ENCODE results near the gene ACTL6B. TPM values are rescaled to one million over a fixed set of nuclear protein-coding genes. Genes with fewer than 3 reads are reported as not detected.

ACTL6B gene
- total RNA-seq, 1 experiment from 2014 or later, result 1.3 TPM

- TF ChIP-seq GTF2I (CRISPR knock-in tag; conservative IDR thresholded peaks at IDR 0.05), result no peak
- TF ChIP-seq CTCF (IDR thresholded peaks at IDR 0.05), result no peak
- TF ChIP-seq, protein P1, sequence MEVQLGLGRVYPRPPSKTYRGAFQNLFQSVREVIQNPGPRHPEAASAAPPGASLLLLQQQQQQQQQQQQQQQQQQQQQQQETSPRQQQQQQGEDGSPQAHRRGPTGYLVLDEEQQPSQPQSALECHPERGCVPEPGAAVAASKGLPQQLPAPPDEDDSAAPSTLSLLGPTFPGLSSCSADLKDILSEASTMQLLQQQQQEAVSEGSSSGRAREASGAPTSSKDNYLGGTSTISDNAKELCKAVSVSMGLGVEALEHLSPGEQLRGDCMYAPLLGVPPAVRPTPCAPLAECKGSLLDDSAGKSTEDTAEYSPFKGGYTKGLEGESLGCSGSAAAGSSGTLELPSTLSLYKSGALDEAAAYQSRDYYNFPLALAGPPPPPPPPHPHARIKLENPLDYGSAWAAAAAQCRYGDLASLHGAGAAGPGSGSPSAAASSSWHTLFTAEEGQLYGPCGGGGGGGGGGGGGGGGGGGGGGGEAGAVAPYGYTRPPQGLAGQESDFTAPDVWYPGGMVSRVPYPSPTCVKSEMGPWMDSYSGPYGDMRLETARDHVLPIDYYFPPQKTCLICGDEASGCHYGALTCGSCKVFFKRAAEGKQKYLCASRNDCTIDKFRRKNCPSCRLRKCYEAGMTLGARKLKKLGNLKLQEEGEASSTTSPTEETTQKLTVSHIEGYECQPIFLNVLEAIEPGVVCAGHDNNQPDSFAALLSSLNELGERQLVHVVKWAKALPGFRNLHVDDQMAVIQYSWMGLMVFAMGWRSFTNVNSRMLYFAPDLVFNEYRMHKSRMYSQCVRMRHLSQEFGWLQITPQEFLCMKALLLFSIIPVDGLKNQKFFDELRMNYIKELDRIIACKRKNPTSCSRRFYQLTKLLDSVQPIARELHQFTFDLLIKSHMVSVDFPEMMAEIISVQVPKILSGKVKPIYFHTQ (CRISPR knock-in tag; IDR thresholded peaks at IDR 0.05), result no peak
- TF ChIP-seq NR2C2 (CRISPR knock-in tag; IDR thresholded peaks at IDR 0.05), result no peak
- peak; percentile 96; the same call in 1 of the 2 replicates for TF ChIP-seq ZNF219 (CRISPR knock-in tag; IDR thresholded peaks at IDR 0.05; ENCODE audit: borderline replicate concordance)
- TF ChIP-seq OVOL2 (CRISPR knock-in tag; IDR thresholded peaks at IDR 0.05; ENCODE audit: borderline replicate concordance), result no peak
- TF ChIP-seq CBFB (CRISPR knock-in tag; IDR thresholded peaks at IDR 0.05; ENCODE audit: low read depth), result no peak
- no peak for TF ChIP-seq CDX4 (CRISPR knock-in tag; IDR thresholded peaks at IDR 0.05; ENCODE audit: borderline replicate concordance)
- TF ChIP-seq, protein P2, sequence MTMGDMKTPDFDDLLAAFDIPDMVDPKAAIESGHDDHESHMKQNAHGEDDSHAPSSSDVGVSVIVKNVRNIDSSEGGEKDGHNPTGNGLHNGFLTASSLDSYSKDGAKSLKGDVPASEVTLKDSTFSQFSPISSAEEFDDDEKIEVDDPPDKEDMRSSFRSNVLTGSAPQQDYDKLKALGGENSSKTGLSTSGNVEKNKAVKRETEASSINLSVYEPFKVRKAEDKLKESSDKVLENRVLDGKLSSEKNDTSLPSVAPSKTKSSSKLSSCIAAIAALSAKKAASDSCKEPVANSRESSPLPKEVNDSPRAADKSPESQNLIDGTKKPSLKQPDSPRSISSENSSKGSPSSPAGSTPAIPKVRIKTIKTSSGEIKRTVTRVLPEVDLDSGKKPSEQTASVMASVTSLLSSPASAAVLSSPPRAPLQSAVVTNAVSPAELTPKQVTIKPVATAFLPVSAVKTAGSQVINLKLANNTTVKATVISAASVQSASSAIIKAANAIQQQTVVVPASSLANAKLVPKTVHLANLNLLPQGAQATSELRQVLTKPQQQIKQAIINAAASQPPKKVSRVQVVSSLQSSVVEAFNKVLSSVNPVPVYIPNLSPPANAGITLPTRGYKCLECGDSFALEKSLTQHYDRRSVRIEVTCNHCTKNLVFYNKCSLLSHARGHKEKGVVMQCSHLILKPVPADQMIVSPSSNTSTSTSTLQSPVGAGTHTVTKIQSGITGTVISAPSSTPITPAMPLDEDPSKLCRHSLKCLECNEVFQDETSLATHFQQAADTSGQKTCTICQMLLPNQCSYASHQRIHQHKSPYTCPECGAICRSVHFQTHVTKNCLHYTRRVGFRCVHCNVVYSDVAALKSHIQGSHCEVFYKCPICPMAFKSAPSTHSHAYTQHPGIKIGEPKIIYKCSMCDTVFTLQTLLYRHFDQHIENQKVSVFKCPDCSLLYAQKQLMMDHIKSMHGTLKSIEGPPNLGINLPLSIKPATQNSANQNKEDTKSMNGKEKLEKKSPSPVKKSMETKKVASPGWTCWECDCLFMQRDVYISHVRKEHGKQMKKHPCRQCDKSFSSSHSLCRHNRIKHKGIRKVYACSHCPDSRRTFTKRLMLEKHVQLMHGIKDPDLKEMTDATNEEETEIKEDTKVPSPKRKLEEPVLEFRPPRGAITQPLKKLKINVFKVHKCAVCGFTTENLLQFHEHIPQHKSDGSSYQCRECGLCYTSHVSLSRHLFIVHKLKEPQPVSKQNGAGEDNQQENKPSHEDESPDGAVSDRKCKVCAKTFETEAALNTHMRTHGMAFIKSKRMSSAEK (CRISPR knock-in tag; IDR thresholded peaks at IDR 0.05; ENCODE audit: borderline replicate concordance), result no peak
- TF ChIP-seq, protein P3, sequence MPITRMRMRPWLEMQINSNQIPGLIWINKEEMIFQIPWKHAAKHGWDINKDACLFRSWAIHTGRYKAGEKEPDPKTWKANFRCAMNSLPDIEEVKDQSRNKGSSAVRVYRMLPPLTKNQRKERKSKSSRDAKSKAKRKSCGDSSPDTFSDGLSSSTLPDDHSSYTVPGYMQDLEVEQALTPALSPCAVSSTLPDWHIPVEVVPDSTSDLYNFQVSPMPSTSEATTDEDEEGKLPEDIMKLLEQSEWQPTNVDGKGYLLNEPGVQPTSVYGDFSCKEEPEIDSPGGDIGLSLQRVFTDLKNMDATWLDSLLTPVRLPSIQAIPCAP (CRISPR knock-in tag; IDR thresholded peaks at IDR 0.05), result peak; percentile 91
- TF ChIP-seq, protein P4, sequence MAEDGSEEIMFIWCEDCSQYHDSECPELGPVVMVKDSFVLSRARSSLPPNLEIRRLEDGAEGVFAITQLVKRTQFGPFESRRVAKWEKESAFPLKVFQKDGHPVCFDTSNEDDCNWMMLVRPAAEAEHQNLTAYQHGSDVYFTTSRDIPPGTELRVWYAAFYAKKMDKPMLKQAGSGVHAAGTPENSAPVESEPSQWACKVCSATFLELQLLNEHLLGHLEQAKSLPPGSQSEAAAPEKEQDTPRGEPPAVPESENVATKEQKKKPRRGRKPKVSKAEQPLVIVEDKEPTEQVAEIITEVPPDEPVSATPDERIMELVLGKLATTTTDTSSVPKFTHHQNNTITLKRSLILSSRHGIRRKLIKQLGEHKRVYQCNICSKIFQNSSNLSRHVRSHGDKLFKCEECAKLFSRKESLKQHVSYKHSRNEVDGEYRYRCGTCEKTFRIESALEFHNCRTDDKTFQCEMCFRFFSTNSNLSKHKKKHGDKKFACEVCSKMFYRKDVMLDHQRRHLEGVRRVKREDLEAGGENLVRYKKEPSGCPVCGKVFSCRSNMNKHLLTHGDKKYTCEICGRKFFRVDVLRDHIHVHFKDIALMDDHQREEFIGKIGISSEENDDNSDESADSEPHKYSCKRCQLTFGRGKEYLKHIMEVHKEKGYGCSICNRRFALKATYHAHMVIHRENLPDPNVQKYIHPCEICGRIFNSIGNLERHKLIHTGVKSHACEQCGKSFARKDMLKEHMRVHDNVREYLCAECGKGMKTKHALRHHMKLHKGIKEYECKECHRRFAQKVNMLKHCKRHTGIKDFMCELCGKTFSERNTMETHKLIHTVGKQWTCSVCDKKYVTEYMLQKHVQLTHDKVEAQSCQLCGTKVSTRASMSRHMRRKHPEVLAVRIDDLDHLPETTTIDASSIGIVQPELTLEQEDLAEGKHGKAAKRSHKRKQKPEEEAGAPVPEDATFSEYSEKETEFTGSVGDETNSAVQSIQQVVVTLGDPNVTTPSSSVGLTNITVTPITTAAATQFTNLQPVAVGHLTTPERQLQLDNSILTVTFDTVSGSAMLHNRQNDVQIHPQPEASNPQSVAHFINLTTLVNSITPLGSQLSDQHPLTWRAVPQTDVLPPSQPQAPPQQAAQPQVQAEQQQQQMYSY (CRISPR knock-in tag; IDR thresholded peaks at IDR 0.05), result no peak
- TF ChIP-seq NR3C1 (CRISPR knock-in tag; conservative IDR thresholded peaks at IDR 0.05; ENCODE audit: low read depth), result 0 out of 2 replicates have a peak, but pooled peaks have one; percentile 71
- TF ChIP-seq ZNF263 (CRISPR knock-in tag; IDR thresholded peaks at IDR 0.05; ENCODE audit: low read depth), result no peak
- TF ChIP-seq PRRX2 (CRISPR knock-in tag; IDR thresholded peaks at IDR 0.05), result peak; percentile 72; the same call in 1 of the 2 replicates
- TF ChIP-seq JAZF1 (CRISPR knock-in tag; IDR thresholded peaks at IDR 0.05), result no peak
- TF ChIP-seq ZNF232 (CRISPR knock-in tag; IDR thresholded peaks at IDR 0.05), result peak; percentile 92; the same call in 1 of the 2 replicates
- TF ChIP-seq CREM (CRISPR knock-in tag; IDR thresholded peaks at IDR 0.05), result peak; percentile 64; the same call in 1 of the 2 replicates
- 0 out of 2 replicates have a peak, but pooled peaks have one; percentile 74 for TF ChIP-seq FOXJ3 (CRISPR knock-in tag; IDR thresholded peaks at IDR 0.05; ENCODE audit: borderline replicate concordance)
- TF ChIP-seq ZNF138 (CRISPR knock-in tag; conservative IDR thresholded peaks at IDR 0.05), result peak; percentile 83; the same call in 1 of the 2 replicates
These were observed at the start of gene ACTL6B (continued) for GRCh38 chr7:100655908-100656674.
